ENCODE data around the gene FNBP1.

- no peak for TF ChIP-seq CTCF (IDR thresholded peaks at IDR 0.05; ENCODE audit: insufficient read depth, low read length, poor library complexity, severe bottlenecking)
- TF ChIP-seq EZH2phosphoT487 (conservative IDR thresholded peaks at IDR 0.05; ENCODE audit: low read length), result no peak
Observed at GRCh38 chr9:130084337-130084736, 41.3 kb upstream of the FNBP1 start.
